A549 (cell line): ENCODE measurements around the gene FAM136A. TPM values are rescaled to one million over a fixed set of nuclear protein-coding genes. Genes with fewer than 3 reads are reported as not detected.
"Not testable (repeated sequence)": the region's sequence is repeated elsewhere in the genome, so short reads cannot be mapped to it uniquely, and the experiment has no call there.

Experiments used
- ATAC-seq, 2 experiments: fragments of 200-7000 bp in 1 of 2; fragments of >200 bp in 1 of 2; cut with Nextera tagmentation in 1 of 2; cut with Tn5 transposase in 1 of 2; 3 replicates each; pipeline versions ENCODE4 v1.8.0 to v1.9.1; 2018 to 2020; ENCODE audit warnings: mild to moderate bottlenecking in 1 of 2, moderate library complexity in 1 of 2
- CTCF ChIA-PET: fragments of 300-600 bp; sonication (Branson Sonifier 250); formaldehyde crosslinking; extraction: SDS; loops from one replicate; lab custom pipeline; 2021; ENCODE audit warnings: antibody characterized with exemption, inconsistent platforms; lab: Yijun Ruan, JAX
- POLR2A ChIA-PET: fragments of 350-600 bp; formaldehyde crosslinking; extraction: SDS; loops from one replicate; lab custom pipeline; 2021; ENCODE audit warnings: antibody characterized with exemption, inconsistent platforms; lab: Yijun Ruan, JAX
- DNase-seq, 2 experiments: peaks; one replicate each; pipeline versions ENCODE4 v3.0.0 to v3.0.0-alpha.2; 2011 to 2016; ENCODE audit warnings: low read depth in 1 of 2, low spot score in 1 of 2
- FAIRE-seq: peaks from 2 replicates; lab custom pipeline; 2011; peaks lifted over from hg19 to GRCh38; lab: Jason Lieb, UNC
- H3K27ac ChIP-seq, 2 experiments: fragments of >200 bp; sonication (Bioruptor Twin); formaldehyde crosslinking; 3 replicates each; pipeline ENCODE4 v1.5.1; 2016 to 2017
- H3K4me1 ChIP-seq: fragments of >200 bp; sonication (Bioruptor Twin); formaldehyde crosslinking; 3 replicates; pipeline ENCODE4 v1.6.1; 2016
- H3K4me2 ChIP-seq: fragments of >200 bp; sonication (Bioruptor Twin); formaldehyde crosslinking; 3 replicates; pipeline ENCODE4 v1.6.1; 2016
- H3K4me3 ChIP-seq: fragments of >200 bp; sonication (Bioruptor Twin); formaldehyde crosslinking; 3 replicates; pipeline ENCODE4 v1.5.1; 2016
- H3K9me3 ChIP-seq: fragments of >200 bp; sonication (Bioruptor Twin); formaldehyde crosslinking; 3 replicates; pipeline ENCODE4 v1.6.1; 2016
- FOSL2 ChIP-seq, 2 experiments: fragments of 450-650 bp in 1 of 2; fragments of >200 bp in 1 of 2; sonication (Bioruptor Twin) in 1 of 2; formaldehyde crosslinking; IDR thresholded peaks; 2 replicates each; pipeline versions ENCODE4 v1.5.0 to v1.6.1; 2016 to 2020; ENCODE audit warnings: mild to moderate bottlenecking in 1 of 2, moderate library complexity in 1 of 2
- FOXS1 ChIP-seq: fragments of 250-450 bp; sonication (Bioruptor Pico); IDR thresholded peaks from 2 replicates; pipeline ENCODE4 v1.5.0; 2020; ENCODE audit warnings: mild to moderate bottlenecking, moderate library complexity
- JUN ChIP-seq, 2 experiments: fragments of >200 bp; sonication (Bioruptor Twin); formaldehyde crosslinking; IDR thresholded peaks; 2 replicates in 1 of 2; 3 replicates in 1 of 2; pipeline ENCODE4 v1.6.1; 2016 to 2017
- KDM1A ChIP-seq: fragments of 200-600 bp; sonication (generic); IDR thresholded peaks from 2 replicates; pipeline ENCODE4 v1.6.1; 2016; ENCODE audit warnings: low read depth, mild to moderate bottlenecking
- KDM5A ChIP-seq: fragments of 200-600 bp; sonication (generic); IDR thresholded peaks from 2 replicates; pipeline ENCODE4 v1.6.1; 2016; ENCODE audit warnings: antibody characterized with exemption, mild to moderate bottlenecking
- MAZ ChIP-seq: fragments of 150-350 bp; IDR thresholded peaks from 2 replicates; pipeline ENCODE4 v1.6.1; 2014; ENCODE audit warnings: antibody characterized with exemption, low read depth, low read length, borderline replicate concordance
- NPAS2 ChIP-seq: fragments of 250-450 bp; sonication (Bioruptor Pico); IDR thresholded peaks from 2 replicates; pipeline ENCODE4 v1.8.0; 2022; ENCODE audit warnings: mild to moderate bottlenecking, moderate library complexity, borderline replicate concordance
- POLR2A ChIP-seq: IDR thresholded peaks from 2 replicates; pipeline ENCODE4 v1.6.1; 2012; ENCODE audit warnings: mild to moderate bottlenecking, low read length
- RARB ChIP-seq: fragments of 250-450 bp; sonication (Bioruptor Pico); IDR thresholded peaks from 2 replicates; pipeline ENCODE4 v1.8.0; 2021; ENCODE audit warnings: mild to moderate bottlenecking, moderate library complexity
- TFCP2L1 ChIP-seq: fragments of 250-450 bp; sonication (Bioruptor Pico); IDR thresholded peaks from 2 replicates; pipeline ENCODE4 v1.5.0; 2021; ENCODE audit warnings: mild to moderate bottlenecking
- WGBS: methylation state at CpG from one replicate; pipeline ENCODE4 v1.1.6; 2017; ENCODE audit errors: missing lambda C conversion rate; 5-methylcytosine and 5-hydroxymethylcytosine counted together
- polyA plus RNA-seq, 4 experiments: library from polyadenylated mRNA; depleted of rRNA in 3 of 4; stranded (reverse); fragments of >200 nt; fragmentation: RNase III in 1 of 4; extraction: RNeasy Plus Mini Kit Qiagen cat#74134 plus additional on column Dnase treatment in 1 of 4; gene quantifications; 2 replicates in 3 of 4; 3 replicates in 1 of 4; pipeline ENCODE4 v1.2.3, GENCODE V29; 2011 to 2017
- TF ChIP-seq, protein P1 (sequence below): IDR thresholded peaks from 2 replicates; pipeline ENCODE4 v1.6.1; 2012
- TF ChIP-seq, protein P2 (sequence below): fragments of 150-350 bp; IDR thresholded peaks from 2 replicates; pipeline ENCODE4 v1.6.1; 2014; ENCODE audit warnings: low read depth, mild to moderate bottlenecking, low read length
- TF ChIP-seq, protein P3 (sequence below): fragments of 200-600 bp; sonication (generic); IDR thresholded peaks from 2 replicates; pipeline ENCODE4 v1.6.1; 2016; ENCODE audit warnings: antibody characterized with exemption, mild to moderate bottlenecking, moderate library complexity
- TF ChIP-seq, protein P4 (sequence below): fragments of 250-450 bp; sonication (Bioruptor Pico); IDR thresholded peaks from 2 replicates; pipeline ENCODE4 v1.5.0; 2020; ENCODE audit warnings: low read depth, mild to moderate bottlenecking, moderate library complexity
- TF ChIP-seq, protein P5 (sequence below): fragments of >200 bp; sonication (Bioruptor Twin); formaldehyde crosslinking; IDR thresholded peaks from 3 replicates; pipeline ENCODE4 v1.6.1; 2016
- TF ChIP-seq, protein P6 (sequence below): fragments of >200 bp; sonication (Bioruptor Twin); formaldehyde crosslinking; IDR thresholded peaks from 2 replicates; pipeline ENCODE4 v1.6.1; 2016
- TF ChIP-seq, protein P7 (sequence below): IDR thresholded peaks from 2 replicates; pipeline ENCODE4 v1.6.1; 2012; ENCODE audit warnings: low read depth, borderline replicate concordance
- TF ChIP-seq, protein P8 (sequence below): fragments of 250-450 bp; sonication (Bioruptor Pico); IDR thresholded peaks from 2 replicates; pipeline ENCODE4 v1.5.0; 2021; ENCODE audit warnings: mild to moderate bottlenecking, moderate library complexity, borderline replicate concordance

The FAM136A gene
- polyA plus RNA-seq, 2 of the 4 experiments (the other 2 are of a cell fraction), result 117 to 119 TPM

DNA sequence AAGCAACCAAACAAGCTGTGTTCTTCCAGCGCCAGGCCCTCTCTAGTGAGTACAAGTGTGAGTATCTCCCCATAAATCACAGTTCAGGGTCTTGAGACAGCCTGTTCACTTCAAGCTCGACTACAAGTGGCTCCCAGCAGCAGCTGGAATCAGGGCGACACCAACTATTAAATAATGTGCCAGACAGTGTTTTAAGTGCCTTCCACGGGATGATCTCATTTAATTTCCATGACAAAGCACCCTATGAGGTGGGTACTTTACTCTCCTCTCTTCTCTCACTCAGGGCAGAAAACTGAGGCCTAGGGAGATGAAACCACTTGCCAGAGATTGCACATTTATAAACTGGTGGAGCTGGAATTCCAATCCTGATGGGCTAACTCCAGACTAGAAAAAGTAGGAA lies 2.6 kb upstream of the FAM136A start (continued):
- no peak for TF ChIP-seq RARB (CRISPR knock-in tag)

DNA sequence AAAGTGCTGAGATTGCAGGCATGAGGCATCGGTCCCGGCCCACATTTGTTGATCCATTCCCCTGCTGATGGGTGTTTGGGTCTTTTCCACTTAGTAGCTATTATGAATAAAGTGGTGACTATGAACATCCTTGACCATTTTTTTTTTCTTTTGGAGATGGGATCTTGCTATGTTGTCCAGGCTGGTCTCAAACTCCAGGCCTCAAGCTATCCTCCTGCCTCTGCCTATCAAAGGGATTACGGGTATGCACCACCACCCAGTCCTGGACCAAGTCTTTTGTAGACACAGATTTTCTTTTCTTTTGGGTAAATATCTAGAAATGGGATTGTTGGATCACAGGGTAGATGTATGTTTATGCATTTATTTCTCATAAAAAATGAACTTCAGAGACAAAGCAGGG lies 1.3 kb upstream of the FAM136A start:
- POLR2A ChIA-PET, result no interaction called here
- no peak overlapping the region for H3K4me2 ChIP-seq
- H3K27ac ChIP-seq, result no peak overlapping the region
- TF ChIP-seq POLR2A (no peak), MAZ (no peak), FOSL2 (IDR thresholded peaks at IDR 0.05) (no peak), FOSL2 (CRISPR knock-in tag; IDR thresholded peaks at IDR 0.05) (no peak), FOXS1 (CRISPR knock-in tag) (no peak), RARB (CRISPR knock-in tag) (no peak), KDM1A (no peak), JUN (IDR thresholded peaks at IDR 0.05) (no peak), TFCP2L1 (no peak), NPAS2 (no peak), KDM5A (no peak)
- TF ChIP-seq, protein P1, sequence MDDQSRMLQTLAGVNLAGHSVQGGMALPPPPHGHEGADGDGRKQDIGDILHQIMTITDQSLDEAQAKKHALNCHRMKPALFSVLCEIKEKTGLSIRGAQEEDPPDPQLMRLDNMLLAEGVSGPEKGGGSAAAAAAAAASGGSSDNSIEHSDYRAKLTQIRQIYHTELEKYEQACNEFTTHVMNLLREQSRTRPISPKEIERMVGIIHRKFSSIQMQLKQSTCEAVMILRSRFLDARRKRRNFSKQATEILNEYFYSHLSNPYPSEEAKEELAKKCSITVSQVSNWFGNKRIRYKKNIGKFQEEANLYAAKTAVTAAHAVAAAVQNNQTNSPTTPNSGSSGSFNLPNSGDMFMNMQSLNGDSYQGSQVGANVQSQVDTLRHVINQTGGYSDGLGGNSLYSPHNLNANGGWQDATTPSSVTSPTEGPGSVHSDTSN, result no peak
- TF ChIP-seq, protein P2, sequence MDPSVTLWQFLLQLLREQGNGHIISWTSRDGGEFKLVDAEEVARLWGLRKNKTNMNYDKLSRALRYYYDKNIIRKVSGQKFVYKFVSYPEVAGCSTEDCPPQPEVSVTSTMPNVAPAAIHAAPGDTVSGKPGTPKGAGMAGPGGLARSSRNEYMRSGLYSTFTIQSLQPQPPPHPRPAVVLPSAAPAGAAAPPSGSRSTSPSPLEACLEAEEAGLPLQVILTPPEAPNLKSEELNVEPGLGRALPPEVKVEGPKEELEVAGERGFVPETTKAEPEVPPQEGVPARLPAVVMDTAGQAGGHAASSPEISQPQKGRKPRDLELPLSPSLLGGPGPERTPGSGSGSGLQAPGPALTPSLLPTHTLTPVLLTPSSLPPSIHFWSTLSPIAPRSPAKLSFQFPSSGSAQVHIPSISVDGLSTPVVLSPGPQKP, result no peak
- TF ChIP-seq, protein P3, sequence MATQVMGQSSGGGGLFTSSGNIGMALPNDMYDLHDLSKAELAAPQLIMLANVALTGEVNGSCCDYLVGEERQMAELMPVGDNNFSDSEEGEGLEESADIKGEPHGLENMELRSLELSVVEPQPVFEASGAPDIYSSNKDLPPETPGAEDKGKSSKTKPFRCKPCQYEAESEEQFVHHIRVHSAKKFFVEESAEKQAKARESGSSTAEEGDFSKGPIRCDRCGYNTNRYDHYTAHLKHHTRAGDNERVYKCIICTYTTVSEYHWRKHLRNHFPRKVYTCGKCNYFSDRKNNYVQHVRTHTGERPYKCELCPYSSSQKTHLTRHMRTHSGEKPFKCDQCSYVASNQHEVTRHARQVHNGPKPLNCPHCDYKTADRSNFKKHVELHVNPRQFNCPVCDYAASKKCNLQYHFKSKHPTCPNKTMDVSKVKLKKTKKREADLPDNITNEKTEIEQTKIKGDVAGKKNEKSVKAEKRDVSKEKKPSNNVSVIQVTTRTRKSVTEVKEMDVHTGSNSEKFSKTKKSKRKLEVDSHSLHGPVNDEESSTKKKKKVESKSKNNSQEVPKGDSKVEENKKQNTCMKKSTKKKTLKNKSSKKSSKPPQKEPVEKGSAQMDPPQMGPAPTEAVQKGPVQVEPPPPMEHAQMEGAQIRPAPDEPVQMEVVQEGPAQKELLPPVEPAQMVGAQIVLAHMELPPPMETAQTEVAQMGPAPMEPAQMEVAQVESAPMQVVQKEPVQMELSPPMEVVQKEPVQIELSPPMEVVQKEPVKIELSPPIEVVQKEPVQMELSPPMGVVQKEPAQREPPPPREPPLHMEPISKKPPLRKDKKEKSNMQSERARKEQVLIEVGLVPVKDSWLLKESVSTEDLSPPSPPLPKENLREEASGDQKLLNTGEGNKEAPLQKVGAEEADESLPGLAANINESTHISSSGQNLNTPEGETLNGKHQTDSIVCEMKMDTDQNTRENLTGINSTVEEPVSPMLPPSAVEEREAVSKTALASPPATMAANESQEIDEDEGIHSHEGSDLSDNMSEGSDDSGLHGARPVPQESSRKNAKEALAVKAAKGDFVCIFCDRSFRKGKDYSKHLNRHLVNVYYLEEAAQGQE, result no peak
- TF ChIP-seq, protein P4, sequence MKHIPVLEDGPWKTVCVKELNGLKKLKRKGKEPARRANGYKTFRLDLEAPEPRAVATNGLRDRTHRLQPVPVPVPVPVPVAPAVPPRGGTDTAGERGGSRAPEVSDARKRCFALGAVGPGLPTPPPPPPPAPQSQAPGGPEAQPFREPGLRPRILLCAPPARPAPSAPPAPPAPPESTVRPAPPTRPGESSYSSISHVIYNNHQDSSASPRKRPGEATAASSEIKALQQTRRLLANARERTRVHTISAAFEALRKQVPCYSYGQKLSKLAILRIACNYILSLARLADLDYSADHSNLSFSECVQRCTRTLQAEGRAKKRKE (CRISPR knock-in tag), result no peak
- TF ChIP-seq, protein P5, sequence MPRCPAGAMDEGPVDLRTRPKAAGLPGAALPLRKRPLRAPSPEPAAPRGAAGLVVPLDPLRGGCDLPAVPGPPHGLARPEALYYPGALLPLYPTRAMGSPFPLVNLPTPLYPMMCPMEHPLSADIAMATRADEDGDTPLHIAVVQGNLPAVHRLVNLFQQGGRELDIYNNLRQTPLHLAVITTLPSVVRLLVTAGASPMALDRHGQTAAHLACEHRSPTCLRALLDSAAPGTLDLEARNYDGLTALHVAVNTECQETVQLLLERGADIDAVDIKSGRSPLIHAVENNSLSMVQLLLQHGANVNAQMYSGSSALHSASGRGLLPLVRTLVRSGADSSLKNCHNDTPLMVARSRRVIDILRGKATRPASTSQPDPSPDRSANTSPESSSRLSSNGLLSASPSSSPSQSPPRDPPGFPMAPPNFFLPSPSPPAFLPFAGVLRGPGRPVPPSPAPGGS, result no peak
- TF ChIP-seq, protein P6, sequence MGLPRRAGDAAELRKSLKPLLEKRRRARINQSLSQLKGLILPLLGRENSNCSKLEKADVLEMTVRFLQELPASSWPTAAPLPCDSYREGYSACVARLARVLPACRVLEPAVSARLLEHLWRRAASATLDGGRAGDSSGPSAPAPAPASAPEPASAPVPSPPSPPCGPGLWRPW, result no peak
- TF ChIP-seq, protein P7, sequence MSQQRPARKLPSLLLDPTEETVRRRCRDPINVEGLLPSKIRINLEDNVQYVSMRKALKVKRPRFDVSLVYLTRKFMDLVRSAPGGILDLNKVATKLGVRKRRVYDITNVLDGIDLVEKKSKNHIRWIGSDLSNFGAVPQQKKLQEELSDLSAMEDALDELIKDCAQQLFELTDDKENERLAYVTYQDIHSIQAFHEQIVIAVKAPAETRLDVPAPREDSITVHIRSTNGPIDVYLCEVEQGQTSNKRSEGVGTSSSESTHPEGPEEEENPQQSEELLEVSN, result no peak
- TF ChIP-seq, protein P8, sequence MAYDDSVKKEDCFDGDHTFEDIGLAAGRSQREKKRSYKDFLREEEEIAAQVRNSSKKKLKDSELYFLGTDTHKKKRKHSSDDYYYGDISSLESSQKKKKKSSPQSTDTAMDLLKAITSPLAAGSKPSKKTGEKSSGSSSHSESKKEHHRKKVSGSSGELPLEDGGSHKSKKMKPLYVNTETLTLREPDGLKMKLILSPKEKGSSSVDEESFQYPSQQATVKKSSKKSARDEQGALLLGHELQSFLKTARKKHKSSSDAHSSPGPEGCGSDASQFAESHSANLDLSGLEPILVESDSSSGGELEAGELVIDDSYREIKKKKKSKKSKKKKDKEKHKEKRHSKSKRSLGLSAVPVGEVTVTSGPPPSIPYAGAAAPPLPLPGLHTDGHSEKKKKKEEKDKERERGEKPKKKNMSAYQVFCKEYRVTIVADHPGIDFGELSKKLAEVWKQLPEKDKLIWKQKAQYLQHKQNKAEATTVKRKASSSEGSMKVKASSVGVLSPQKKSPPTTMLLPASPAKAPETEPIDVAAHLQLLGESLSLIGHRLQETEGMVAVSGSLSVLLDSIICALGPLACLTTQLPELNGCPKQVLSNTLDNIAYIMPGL (CRISPR knock-in tag), result no peak
- TF ChIP-seq, all 56 proteins: peak for 0
- 68% methylated on average over 3 of the region's 3 CpGs for WGBS
- CTCF ChIA-PET, result interaction anchor here (0.6 to 14.4 kb wide), 52 partner anchors 9 to 659 kb away, joined by 3 to 322 read pairs (median 5); partner anchors contain the start of genes ADD2, SNRPG and TGFA
- no peak for FAIRE-seq
- ATAC-seq, result no peak
- H3K4me1 ChIP-seq, result peaks cover 6% of the 10 kb centered on the region
- peaks cover 7% of the 10 kb centered on the region; the same call in 1 of the 3 replicates for H3K9me3 ChIP-seq
- no peak for DNase-seq
- no peak overlapping the region for H3K4me3 ChIP-seq

DNA sequence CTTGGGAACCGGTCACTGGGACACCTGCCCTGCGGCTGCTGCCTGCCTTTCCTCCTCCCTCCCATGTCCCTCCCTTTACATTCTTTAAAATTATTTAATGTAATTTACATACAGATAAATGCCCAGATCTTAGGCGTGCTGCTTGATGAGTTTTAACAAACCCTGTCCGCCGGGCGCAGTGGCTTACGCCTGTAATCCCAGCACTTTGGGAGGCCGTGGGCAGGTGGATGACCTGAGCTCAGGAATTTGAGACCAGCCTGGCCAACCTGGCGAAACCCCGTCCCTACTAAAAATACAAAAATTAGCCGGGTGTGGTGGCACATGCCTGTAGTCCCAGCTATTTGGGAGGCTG lies 304 bp upstream of the FAM136A start:
- H3K27ac ChIP-seq, ATAC-seq, FAIRE-seq, H3K4me1 ChIP-seq, DNase-seq, H3K9me3 ChIP-seq: not testable (repeated sequence)
- peak overlapping the region; percentile 95 for H3K4me3 ChIP-seq
- WGBS, result 40% methylated on average over 11 of the region's 11 CpGs
- H3K4me2 ChIP-seq, result peak overlapping the region; percentile 88
- ChIA-PET POLR2A (interaction anchor here (1.2 to 1.7 kb wide), 3 partner anchors 9 to 343 kb away, joined by 3 to 12 read pairs (median 4); partner anchors contain the start of gene SNRPG), CTCF (interaction anchor here (0.7 to 14.4 kb wide), 39 partner anchors 8 to 684 kb away, joined by 3 to 322 read pairs (median 5); partner anchors contain the start of genes ADD2, MXD1, SNRPG and TGFA)
